ENCODE measurements around the gene TMEM140. TPM values are rescaled to one million over a fixed set of nuclear protein-coding genes. Genes with fewer than 3 reads are reported as not detected.

TMEM140 gene
- 10 to 100 TPM; 23.1 to 55.7 (median 52.8) TPM for total RNA-seq

DNA sequence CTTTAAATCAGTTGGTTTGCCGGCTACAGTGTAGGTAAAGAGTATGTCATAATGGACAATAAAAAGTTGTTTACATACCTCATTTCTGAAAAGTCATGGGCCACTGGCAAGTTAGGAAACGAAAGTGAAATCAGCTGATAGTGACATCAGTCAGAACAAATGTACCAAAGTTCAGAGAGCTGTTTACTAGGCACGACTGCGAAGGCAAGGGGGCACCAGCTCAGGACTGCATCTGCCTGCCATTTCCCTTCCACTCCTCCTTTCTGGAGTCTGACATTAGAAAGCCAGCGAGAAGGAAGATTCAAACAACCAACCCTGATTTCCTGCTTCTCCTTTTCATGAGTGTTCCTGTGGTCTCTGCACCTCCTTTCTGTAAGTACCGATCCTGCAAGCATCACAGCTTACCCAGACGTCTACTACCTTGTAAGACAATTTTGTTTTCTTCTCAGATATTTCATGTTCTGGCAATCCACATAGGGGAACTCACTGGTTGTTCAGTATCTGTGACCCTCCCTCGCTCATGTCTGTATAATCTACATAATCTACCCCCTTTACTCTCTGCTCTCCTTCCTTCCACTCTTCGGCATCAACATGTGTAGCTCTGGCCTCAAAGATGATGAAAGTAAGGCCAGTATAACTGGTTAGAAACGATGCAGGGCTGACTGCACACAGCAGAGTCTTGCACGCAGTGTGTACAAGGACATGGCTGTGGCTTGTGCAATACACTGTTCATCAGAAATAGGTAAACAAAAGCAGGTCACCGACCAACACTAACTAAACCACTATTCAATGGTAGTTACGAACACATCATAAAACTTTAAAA lies at the start of gene TMEM140:
Gene TMEM140 (plus strand): TSS at position 174 of the 823 bp plus-strand sequence. CDS start 16,370 bp downstream, outside the sequence.
- intact Hi-C loops (cut with DNase I; ENCODE audit: low total_unique reads) = no loop called here
- TF ChIP-seq POLR2A (IDR thresholded peaks at IDR 0.05) (peak; percentile 52), POLR2AphosphoS5 (IDR thresholded peaks at IDR 0.05) (peak; percentile 28 to 84 (median 68)), CTCF (IDR thresholded peaks at IDR 0.05) (no peak)
- H3K36me3 ChIP-seq = no peaks in the 10 kb centered on the region
- no peaks in the 10 kb centered on the region for H3K9me3 ChIP-seq
- no peak for DNase-seq (ENCODE audit: low spot score in 2 of 2)
- H3K27me3 ChIP-seq = no peaks in the 10 kb centered on the region
- H3K27ac ChIP-seq = peak within 1 kb of the TSS; percentile 94 to 95
- H3K4me1 ChIP-seq = no peaks in the 10 kb centered on the region
- peak within 1 kb of the TSS; percentile 52 to 65 (median 53) for H3K4me3 ChIP-seq

GRCh38 chr7:135098391-135098790 lies 49.5 kb upstream of the TMEM140 start:
- Histone ChIP-seq H3K4me1 (no peaks in the 10 kb centered on the region), H3K27ac (no peak overlapping the region), H3K27me3 (no peaks in the 10 kb centered on the region), H3K4me3 (no peak overlapping the region), H3K36me3 (no peaks in the 10 kb centered on the region), H3K9me3 (no peaks in the 10 kb centered on the region)
- intact Hi-C loops (cut with DNase I; ENCODE audit: low total_unique reads) = no loop called here
- no peak for DNase-seq (ENCODE audit: low spot score in 2 of 2)
- TF ChIP-seq CTCF (IDR thresholded peaks at IDR 0.05) (no peak), POLR2AphosphoS5 (IDR thresholded peaks at IDR 0.05) (no peak), POLR2A (IDR thresholded peaks at IDR 0.05) (no peak)

DNA sequence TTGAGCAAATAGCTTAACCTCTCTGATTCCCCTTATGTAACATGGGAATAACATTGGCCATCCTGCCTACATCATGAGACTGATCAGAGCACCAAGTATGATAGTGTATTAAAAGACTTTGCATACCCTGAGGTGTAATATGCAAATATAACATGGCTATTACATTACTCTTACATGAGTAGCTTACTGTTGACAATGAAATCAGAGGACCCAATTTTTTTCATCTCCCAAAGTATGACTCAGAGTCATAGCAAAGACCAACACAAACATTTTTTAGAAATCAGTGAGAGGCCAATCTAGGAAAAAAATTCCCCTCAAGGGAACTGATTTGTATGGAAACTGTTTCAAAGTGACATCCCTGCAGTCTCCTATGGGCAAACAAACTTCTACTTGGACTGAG lies 47.0 kb upstream of the TMEM140 start:
- Histone ChIP-seq H3K4me1 (no peaks in the 10 kb centered on the region), H3K27me3 (no peaks in the 10 kb centered on the region), H3K27ac (no peak overlapping the region), H3K36me3 (no peaks in the 10 kb centered on the region), H3K9me3 (peaks cover 0 to 5% of the 10 kb centered on the region in 2 donors), H3K4me3 (no peak overlapping the region)
- intact Hi-C loops (cut with DNase I; ENCODE audit: low total_unique reads) = no loop called here
- TF ChIP-seq POLR2A (IDR thresholded peaks at IDR 0.05) (no peak), POLR2AphosphoS5 (IDR thresholded peaks at IDR 0.05) (no peak), CTCF (IDR thresholded peaks at IDR 0.05) (no peak)
- no peak for DNase-seq (ENCODE audit: low spot score in 2 of 2)

- Histone ChIP-seq H3K4me1 (no peaks in the 10 kb centered on the region), H3K9me3 (peaks cover 0 to 5% of the 10 kb centered on the region in 2 donors), H3K27ac (no peak overlapping the region), H3K27me3 (no peaks in the 10 kb centered on the region), H3K36me3 (no peaks in the 10 kb centered on the region), H3K4me3 (no peak overlapping the region)
- TF ChIP-seq POLR2AphosphoS5 (IDR thresholded peaks at IDR 0.05) (no peak), POLR2A (IDR thresholded peaks at IDR 0.05) (no peak), CTCF (IDR thresholded peaks at IDR 0.05) (no peak)
- intact Hi-C loops (cut with DNase I; ENCODE audit: low total_unique reads) = no loop called here
- DNase-seq (ENCODE audit: low spot score in 2 of 2) = no peak
These were observed 45.5 kb upstream of the TMEM140 start for GRCh38 chr7:135102372-135102771.

DNA sequence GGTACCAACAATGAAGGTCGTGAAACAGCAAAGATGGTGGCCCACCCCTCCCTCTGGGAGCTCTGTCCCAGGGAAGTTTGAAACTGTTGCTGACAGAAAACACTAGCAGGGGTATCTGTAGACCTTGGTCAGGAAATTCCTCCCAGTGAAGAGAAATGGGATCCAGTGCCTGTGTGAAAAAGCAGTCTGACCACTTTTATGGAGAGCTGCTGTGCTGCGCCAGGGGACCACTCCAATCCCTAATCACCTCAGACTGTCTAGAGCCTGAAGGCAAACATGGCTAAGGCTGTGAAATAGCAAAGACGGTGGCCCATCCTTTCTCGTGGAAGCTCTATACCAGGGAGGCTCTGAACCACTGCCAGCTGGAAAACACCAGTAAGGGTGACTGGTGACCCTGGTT lies 38.3 kb upstream of the TMEM140 start:
- no peaks in the 10 kb centered on the region for H3K4me1 ChIP-seq
- no peak for DNase-seq (ENCODE audit: low spot score in 2 of 2)
- peaks cover 0 to 5% of the 10 kb centered on the region in 2 donors for H3K9me3 ChIP-seq
- no peaks in the 10 kb centered on the region for H3K27me3 ChIP-seq
- H3K27ac ChIP-seq = no peak overlapping the region
- no peak overlapping the region for H3K4me3 ChIP-seq
- intact Hi-C loops (cut with DNase I; ENCODE audit: low total_unique reads) = loop anchor here (1.0 kb wide), 1 partner anchor 8 kb away; no protein-coding TSS in a partner anchor
- no peaks in the 10 kb centered on the region for H3K36me3 ChIP-seq
- no peak for TF ChIP-seq POLR2AphosphoS5 (IDR thresholded peaks at IDR 0.05)
- TF ChIP-seq POLR2A (IDR thresholded peaks at IDR 0.05) = no peak
- no peak for TF ChIP-seq CTCF (IDR thresholded peaks at IDR 0.05)
